Neural crest cell (in vitro differentiated cells): ENCODE results near the gene JKAMP. TPM values are rescaled to one million over a fixed set of nuclear protein-coding genes. Genes with fewer than 3 reads are reported as not detected.

Experiments used
- DNase-seq: peaks from one replicate; pipeline ENCODE4 v3.0.0; 2021; ENCODE audit warnings: low read depth, mixed read lengths, low spot score
- H3K27ac Mint-ChIP-seq: one replicate; pipeline ENCODE4 v1.8.0; 2021; ENCODE audit warnings: mild to moderate bottlenecking, mixed read lengths; ENCODE audit not compliant: unreplicated experiment
- H3K27me3 Mint-ChIP-seq: 2 replicates; pipeline ENCODE4 v1.8.0; 2021; ENCODE audit warnings: low read depth, mild to moderate bottlenecking, mixed read lengths
- H3K36me3 Mint-ChIP-seq: 2 replicates; pipeline ENCODE4 v1.8.0; 2021; ENCODE audit warnings: low read depth, mild to moderate bottlenecking, mixed read lengths
- H3K4me1 Mint-ChIP-seq: 2 replicates; pipeline ENCODE4 v1.8.0; 2021; ENCODE audit warnings: mixed read lengths
- H3K4me3 Mint-ChIP-seq: one replicate; pipeline ENCODE4 v1.8.0; 2021; ENCODE audit warnings: mild to moderate bottlenecking, mixed read lengths
- H3K9me3 Mint-ChIP-seq: 2 replicates; pipeline ENCODE4 v1.8.0; 2021; ENCODE audit warnings: mixed read lengths
- total RNA-seq: library from RNA; stranded (reverse); gene quantifications from 2 replicates; pipeline ENCODE4 v1.2.1, GENCODE V29; 2021
- TF ChIP-seq, protein P1 (sequence below): fragments of 200-600 bp; sonication (generic); conservative IDR thresholded peaks from 2 replicates; pipeline ENCODE4 v1.5.0; 2021; ENCODE audit warnings: antibody characterized with exemption, mild to moderate bottlenecking

JKAMP gene
- total RNA-seq, 1 donor from 2014 or later = 43.6 TPM

DNA sequence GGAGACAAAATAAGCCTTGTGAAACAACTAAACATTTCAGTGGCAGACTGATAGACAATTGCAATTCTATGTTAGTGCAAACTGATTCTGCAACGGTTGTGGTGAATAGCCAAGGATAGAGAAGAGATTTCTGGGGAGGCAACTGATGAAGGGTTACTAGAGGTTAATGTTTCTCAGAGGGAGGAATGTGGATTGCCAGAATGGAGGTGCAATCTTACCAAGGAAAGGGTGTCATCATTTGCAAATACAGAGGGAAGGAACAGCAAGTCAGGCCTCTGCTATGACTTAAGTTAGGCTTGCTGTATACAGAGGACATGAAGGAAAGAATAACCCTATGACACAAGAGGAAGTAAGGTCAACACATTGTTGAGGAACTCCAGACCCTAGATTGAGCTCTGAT lies 56.5 kb downstream of the JKAMP start:
- Mint-ChIP-seq H3K27me3 (no peaks in the 10 kb centered on the region), H3K27ac (no peak overlapping the region), H3K4me1 (peaks cover 4% of the 10 kb centered on the region), H3K36me3 (no peaks in the 10 kb centered on the region), H3K4me3 (no peak overlapping the region), H3K9me3 (no peaks in the 10 kb centered on the region)
- TF ChIP-seq, protein P1, sequence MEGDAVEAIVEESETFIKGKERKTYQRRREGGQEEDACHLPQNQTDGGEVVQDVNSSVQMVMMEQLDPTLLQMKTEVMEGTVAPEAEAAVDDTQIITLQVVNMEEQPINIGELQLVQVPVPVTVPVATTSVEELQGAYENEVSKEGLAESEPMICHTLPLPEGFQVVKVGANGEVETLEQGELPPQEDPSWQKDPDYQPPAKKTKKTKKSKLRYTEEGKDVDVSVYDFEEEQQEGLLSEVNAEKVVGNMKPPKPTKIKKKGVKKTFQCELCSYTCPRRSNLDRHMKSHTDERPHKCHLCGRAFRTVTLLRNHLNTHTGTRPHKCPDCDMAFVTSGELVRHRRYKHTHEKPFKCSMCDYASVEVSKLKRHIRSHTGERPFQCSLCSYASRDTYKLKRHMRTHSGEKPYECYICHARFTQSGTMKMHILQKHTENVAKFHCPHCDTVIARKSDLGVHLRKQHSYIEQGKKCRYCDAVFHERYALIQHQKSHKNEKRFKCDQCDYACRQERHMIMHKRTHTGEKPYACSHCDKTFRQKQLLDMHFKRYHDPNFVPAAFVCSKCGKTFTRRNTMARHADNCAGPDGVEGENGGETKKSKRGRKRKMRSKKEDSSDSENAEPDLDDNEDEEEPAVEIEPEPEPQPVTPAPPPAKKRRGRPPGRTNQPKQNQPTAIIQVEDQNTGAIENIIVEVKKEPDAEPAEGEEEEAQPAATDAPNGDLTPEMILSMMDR = no peak
- no peak for DNase-seq

DNA sequence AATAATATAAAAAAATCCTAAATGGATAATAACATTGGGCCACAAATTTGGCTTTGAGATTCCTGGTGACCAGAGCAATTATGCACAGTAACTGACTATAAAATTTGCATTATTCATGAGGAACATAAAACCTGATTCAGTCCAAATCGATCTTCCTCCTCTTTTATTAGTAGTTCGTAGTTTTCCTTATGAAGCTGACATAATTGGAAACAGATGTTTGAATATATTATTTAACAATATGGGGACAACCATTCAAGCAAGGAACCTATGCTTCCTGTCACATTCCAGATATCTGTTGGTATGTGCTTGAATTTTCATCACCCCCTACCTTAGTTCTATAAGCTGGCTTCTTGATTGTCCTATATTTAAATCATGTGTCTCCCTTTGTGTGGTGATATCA lies 57.4 kb downstream of the JKAMP start:
- TF ChIP-seq, protein P1 = no peak
- H3K9me3 Mint-ChIP-seq = no peaks in the 10 kb centered on the region

DNA sequence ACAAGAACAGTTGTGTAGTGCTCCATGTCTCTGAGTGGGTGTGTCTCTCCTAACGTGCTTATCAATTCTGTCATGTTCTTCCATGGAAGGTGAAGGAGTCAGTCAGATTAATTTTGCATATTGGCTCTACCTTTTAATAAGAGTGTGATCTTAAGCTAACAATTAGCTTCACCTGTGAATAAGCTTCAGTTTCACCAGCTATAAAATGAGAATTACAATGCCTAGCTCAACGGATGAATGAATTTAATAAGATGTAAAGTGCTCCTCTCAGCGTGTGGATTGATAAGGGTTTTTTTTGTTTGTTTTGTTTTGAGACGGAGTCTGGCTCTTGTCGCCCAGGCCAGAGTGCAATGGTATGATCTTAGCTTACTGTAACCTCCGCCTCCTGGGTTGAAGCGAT lies 59.6 kb downstream of the JKAMP start:
- no peaks in the 10 kb centered on the region for H3K27me3 Mint-ChIP-seq
- peaks cover 4% of the 10 kb centered on the region for H3K4me1 Mint-ChIP-seq
- no peak for DNase-seq
- TF ChIP-seq, protein P1 = no peak
- no peak overlapping the region for H3K4me3 Mint-ChIP-seq
- no peak overlapping the region for H3K27ac Mint-ChIP-seq
- no peaks in the 10 kb centered on the region for H3K36me3 Mint-ChIP-seq
- H3K9me3 Mint-ChIP-seq = peaks cover 3% of the 10 kb centered on the region

More for the DNA sequence above, 57.4 kb downstream of the JKAMP start:
- Mint-ChIP-seq H3K27me3 (no peaks in the 10 kb centered on the region), H3K4me3 (no peak overlapping the region), H3K27ac (no peak overlapping the region), H3K36me3 (no peaks in the 10 kb centered on the region), H3K4me1 (peaks cover 4% of the 10 kb centered on the region)
- DNase-seq = no peak

DNA sequence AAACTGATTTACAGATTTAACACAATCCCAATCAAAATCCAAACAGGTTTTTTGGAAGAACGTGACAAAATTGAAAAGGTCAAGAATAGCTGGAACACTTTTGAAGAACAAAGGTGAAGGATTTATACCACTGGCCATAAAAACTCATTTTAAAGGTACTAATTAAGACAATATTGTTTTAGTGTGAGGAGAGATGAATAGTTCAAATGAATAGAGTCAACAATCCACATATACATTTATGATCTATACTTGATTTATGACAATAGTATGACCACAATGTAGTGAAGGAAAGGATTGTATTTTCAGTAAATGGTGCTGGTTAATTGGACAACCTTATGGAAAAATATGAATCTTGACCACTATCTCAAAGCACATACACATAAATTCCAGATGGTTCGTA lies 63.0 kb downstream of the JKAMP start:
- H3K4me1 Mint-ChIP-seq = no peaks in the 10 kb centered on the region
- no peak overlapping the region for H3K4me3 Mint-ChIP-seq
- no peaks in the 10 kb centered on the region for H3K27me3 Mint-ChIP-seq
- TF ChIP-seq, protein P1 = no peak
- H3K9me3 Mint-ChIP-seq = peaks cover 3% of the 10 kb centered on the region
- peaks cover 2% of the 10 kb centered on the region for H3K36me3 Mint-ChIP-seq
- no peak overlapping the region for H3K27ac Mint-ChIP-seq
- no peak for DNase-seq

Other genes starting within 250 kb of the JKAMP start
- 3.3 and 3.5 TPM in 2 replicates for gene GPR135, start 19.1 kb upstream of the JKAMP start, total RNA-seq
- 16.8 and 17.0 TPM in 2 replicates for gene L3HYPDH, start 109 bp upstream of the JKAMP start, total RNA-seq
- gene CCDC175, start 92.3 kb downstream of the JKAMP start, total RNA-seq = 0.19 and 0.25 TPM in 2 replicates